IMR-90 (cell line): ENCODE data around the gene COTL1. TPM values are rescaled to one million over a fixed set of nuclear protein-coding genes. Genes with fewer than 3 reads are reported as not detected.

ENCODE experiments used
- ATAC-seq: fragments of 200-7000 bp; cut with Tn5 transposase; 2 replicates; pipeline ENCODE4 v1.9.1; 2020; ENCODE audit warnings: low read depth, mild to moderate bottlenecking, moderate library complexity
- BruUV-seq: library from RNA; stranded (reverse); fragments of 400-500 nt; replicated peaks from 2 replicates; lab custom pipeline; 2021; lab: Mats Ljungman, UMichigan
- CTCF ChIA-PET: fragments of 300-600 bp; formaldehyde crosslinking; extraction: SDS; loops from one replicate; lab custom pipeline; 2021; ENCODE audit warnings: antibody characterized with exemption; lab: Yijun Ruan, JAX
- POLR2A ChIA-PET: fragments of 300-600 bp; sonication (Branson Sonifier 250); formaldehyde crosslinking; loops from one replicate; lab custom pipeline; 2022; ENCODE audit warnings: antibody characterized with exemption; ENCODE audit not compliant: unreplicated experiment; lab: Charles Lee
- DNase-seq: peaks from one replicate; pipeline ENCODE4 v3.0.0; 2013
- H2AFZ ChIP-seq: replicated peaks from 2 replicates; pipeline ENCODE3; 2013; ENCODE audit warnings: low read length, mild to moderate bottlenecking; ENCODE audit not compliant: poor library complexity
- H2AK5ac ChIP-seq: 2 replicates; pipeline ENCODE4 v1.6.1; 2013; ENCODE audit warnings: low read depth, low read length, inconsistent platforms
- H2AK9ac ChIP-seq: replicated peaks from 2 replicates; pipeline ENCODE3; 2013; ENCODE audit warnings: mild to moderate bottlenecking, low read depth, low read length, moderate library complexity; ENCODE audit not compliant: poor library complexity
- H2BK120ac ChIP-seq: 2 replicates; pipeline ENCODE4 v1.6.1; 2013; ENCODE audit warnings: low read depth, low read length, inconsistent platforms
- H2BK15ac ChIP-seq: 3 replicates; pipeline ENCODE4 v1.6.1; 2013; ENCODE audit warnings: low read depth, low read length, inconsistent platforms
- H2BK20ac ChIP-seq: 2 replicates; pipeline ENCODE4 v1.6.1; 2013; ENCODE audit warnings: low read depth, mild to moderate bottlenecking, inconsistent platforms, low read length, moderate library complexity
- H2BK5ac ChIP-seq: 2 replicates; pipeline ENCODE4 v1.6.1; 2013; ENCODE audit warnings: mild to moderate bottlenecking, low read depth, low read length, inconsistent platforms; ENCODE audit not compliant: poor library complexity, severe bottlenecking
- H3K14ac ChIP-seq: replicated peaks from 2 replicates; pipeline ENCODE4 v1.6.1; 2013; ENCODE audit warnings: low read depth, low read length, inconsistent platforms
- H3K18ac ChIP-seq: 2 replicates; pipeline ENCODE4 v1.6.1; 2013; ENCODE audit warnings: low read depth, low read length, control low read depth
- H3K23ac ChIP-seq: 2 replicates; pipeline ENCODE4 v1.6.1; 2013; ENCODE audit warnings: low read depth, low read length, inconsistent platforms
- H3K27ac ChIP-seq: 2 replicates; pipeline ENCODE4 v1.5.1; 2013; ENCODE audit warnings: mild to moderate bottlenecking, control low read depth, low read length; ENCODE audit not compliant: insufficient read depth
- H3K27me3 ChIP-seq: 2 replicates; pipeline ENCODE4 v1.6.1; 2013; ENCODE audit warnings: low read length; ENCODE audit not compliant: control insufficient read depth, insufficient read depth
- H3K36me3 ChIP-seq: 2 replicates; pipeline ENCODE4 v1.6.1; 2013; ENCODE audit warnings: low read length, mixed read lengths; ENCODE audit not compliant: control insufficient read depth, insufficient read depth
- H3K4ac ChIP-seq: 2 replicates; pipeline ENCODE4 v1.6.1; 2013; ENCODE audit warnings: low read depth, low read length, inconsistent platforms
- H3K4me1 ChIP-seq: 2 replicates; pipeline ENCODE4 v1.6.1; 2013; ENCODE audit warnings: low read length, mixed read lengths; ENCODE audit not compliant: control insufficient read depth, insufficient read depth
- H3K4me2 ChIP-seq: 2 replicates; pipeline ENCODE4 v1.6.1; 2013; ENCODE audit warnings: low read depth, mild to moderate bottlenecking, control low read depth, low read length, moderate library complexity
- H3K4me3 ChIP-seq: 2 replicates; pipeline ENCODE4 v1.5.1; 2013; ENCODE audit warnings: low read depth, mild to moderate bottlenecking, control low read depth, low read length, moderate library complexity; ENCODE audit not compliant: insufficient read depth
- H3K56ac ChIP-seq: 2 replicates; pipeline ENCODE4 v1.6.1; 2013; ENCODE audit warnings: low read length, inconsistent platforms; ENCODE audit not compliant: insufficient read depth; ENCODE audit errors: extremely low read depth
- H3K79me1 ChIP-seq, 2 experiments: 2 replicates each; pipeline ENCODE4 v1.6.1; 2013; ENCODE audit warnings: low read length in 2 of 2, inconsistent platforms in 1 of 2, low read depth in 1 of 2
- H3K9ac ChIP-seq: 2 replicates; pipeline ENCODE4 v1.6.1; 2013; ENCODE audit warnings: low read depth, low read length, control low read depth
- H3K9me1 ChIP-seq: 2 replicates; pipeline ENCODE4 v1.6.1; 2013; ENCODE audit warnings: low read length, inconsistent platforms; ENCODE audit not compliant: insufficient read depth
- H3K9me3 ChIP-seq: 2 replicates; pipeline ENCODE4 v1.6.1; 2013; ENCODE audit warnings: low read length; ENCODE audit not compliant: control insufficient read depth, insufficient read depth
- H4K20me1 ChIP-seq: 2 replicates; pipeline ENCODE4 v1.6.1; 2013; ENCODE audit warnings: low read length, inconsistent platforms; ENCODE audit not compliant: insufficient read depth
- H4K5ac ChIP-seq: 2 replicates; pipeline ENCODE4 v1.6.1; 2013; ENCODE audit warnings: mild to moderate bottlenecking, low read depth, low read length, control low read depth
- H4K8ac ChIP-seq, 2 experiments: 2 replicates each; pipeline ENCODE4 v1.6.1; 2013; ENCODE audit warnings: low read depth in 2 of 2, low read length in 2 of 2, control low read depth in 1 of 2, inconsistent platforms in 1 of 2
- H4K91ac ChIP-seq: 2 replicates; pipeline ENCODE4 v1.6.1; 2013; ENCODE audit warnings: low read depth, low read length, inconsistent platforms; ENCODE audit not compliant: insufficient read depth
- POLR2A ChIP-seq: IDR thresholded peaks from 2 replicates; pipeline ENCODE4 v1.6.1; 2012; ENCODE audit warnings: mild to moderate bottlenecking, low read depth, low read length
- SMC3 ChIP-seq: fragments of 150-350 bp; IDR thresholded peaks from 2 replicates; pipeline ENCODE4 v1.6.1; 2016; ENCODE audit warnings: low read depth, mild to moderate bottlenecking, antibody characterized with exemption, low read length, moderate library complexity
- WGBS, 2 experiments: methylation state at CpG; one replicate each; pipeline versions ENCODE4 v1.1.5 to v1.1.7; 2013; ENCODE audit warnings: missing lambda C conversion rate in 2 of 2; ENCODE audit not compliant: insufficient read length in 1 of 2; ENCODE audit errors: extremely low coverage in 2 of 2; 5-methylcytosine and 5-hydroxymethylcytosine counted together
- dilution Hi-C: fragments of 300-500 bp; cut with HindIII; formaldehyde crosslinking; loops from one replicate; pipeline ENCODE4 v1.14.3; 2018; ENCODE audit warnings: low sequenced_read_pairs; ENCODE audit not compliant: unreplicated experiment
- in situ Hi-C: fragments of 300-500 bp; cut with MboI; formaldehyde crosslinking; loops from 3 replicates; pipeline ENCODE4 v1.14.3; 2019; ENCODE audit warnings: low sequenced_read_pairs, inconsistent platforms, mixed read lengths
- intact Hi-C: fragments of 100-400 bp; cut with micrococcal nuclease; formaldehyde crosslinking; loops from 2 replicates; pipeline ENCODE4 v1.10.0; 2022
- polyA plus RNA-seq, 3 experiments: library from polyadenylated mRNA; depleted of rRNA; stranded (reverse); fragments of >200 nt; gene quantifications; 2 replicates each; pipeline ENCODE4 v1.2.3, GENCODE V29; 2012; ENCODE audit warnings: low replicate concordance in 1 of 3
- total RNA-seq: library from RNA; depleted of rRNA; stranded (reverse); fragments of >200 nt; gene quantifications from 2 replicates; pipeline ENCODE4 v1.2.3, GENCODE V29; 2012

COTL1 gene
- total and polyA plus RNA-seq, 2 of the 4 experiments (the other 2 are of a cell fraction): 144 to 258 TPM

DNA sequence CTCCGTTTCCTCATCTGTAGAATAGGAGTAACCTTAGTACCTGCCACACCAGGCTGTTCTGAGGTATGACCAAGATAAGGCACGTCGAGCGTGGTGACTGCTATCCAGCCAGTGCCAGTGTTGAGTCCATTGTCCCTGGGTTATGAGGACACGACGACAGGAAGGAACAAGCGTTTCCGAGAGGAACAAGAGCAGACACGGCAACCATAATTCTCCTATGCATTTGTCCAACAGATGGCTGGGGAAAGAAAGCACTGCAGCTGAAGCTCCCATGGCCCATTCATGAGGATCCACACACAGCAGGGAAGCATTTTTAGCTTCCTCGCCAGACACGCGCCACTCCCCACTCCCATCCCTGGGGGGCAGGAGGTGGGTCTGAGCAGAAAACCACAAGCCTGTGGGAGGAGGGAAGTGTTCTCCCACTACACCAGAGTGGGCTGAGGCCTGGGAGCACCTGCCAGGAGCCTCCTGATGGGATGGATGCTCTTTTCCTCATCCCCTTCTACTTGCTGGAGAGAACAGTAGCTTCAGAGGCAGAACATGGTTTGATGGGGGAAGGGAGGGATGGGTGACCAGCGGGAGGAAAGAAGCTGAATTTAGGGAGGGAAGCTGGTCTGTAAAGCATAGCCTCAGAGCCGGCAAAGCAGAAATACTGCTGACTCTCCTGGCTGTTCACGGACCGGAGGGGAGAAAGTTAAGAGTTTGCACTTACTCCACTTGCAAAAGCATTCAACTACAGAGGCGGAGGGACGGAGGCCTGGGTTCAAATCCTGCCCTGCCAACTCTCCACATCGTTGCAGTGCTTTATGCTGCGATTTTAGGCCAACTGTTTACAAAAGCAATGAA, 2.7 kb downstream of the COTL1 start:
- H4K20me1 ChIP-seq: peaks cover 77% of the 10 kb centered on the region
- peaks cover 9 to 70% of the 10 kb centered on the region in 2 experiments for H3K79me1 ChIP-seq
- POLR2A ChIA-PET: no interaction called here
- H3K27me3 ChIP-seq: no peaks in the 10 kb centered on the region
- H4K91ac ChIP-seq: no peak overlapping the region
- peak overlapping the region; percentile 21 for H2BK5ac ChIP-seq
- no peak overlapping the region for H4K8ac ChIP-seq
- no TSS peak for BruUV-seq
- H2AK9ac ChIP-seq: no peak overlapping the region
- H3K9ac ChIP-seq: peak overlapping the region; percentile 19
- H2AK5ac ChIP-seq: peak overlapping the region; percentile 49
- TF ChIP-seq POLR2A (0 out of 2 replicates have a peak, but pooled peaks have one; percentile 14), SMC3 (no peak)
- H3K9me3 ChIP-seq: no peaks in the 10 kb centered on the region
- ATAC-seq (no peak), DNase-seq (no peak)
- H3K36me3 ChIP-seq: peaks cover 29% of the 10 kb centered on the region
- CTCF ChIA-PET: no interaction called here
- no peak overlapping the region for H3K56ac ChIP-seq
- no peak overlapping the region for H2BK120ac ChIP-seq
- no peak overlapping the region for H2AFZ ChIP-seq
- H4K5ac ChIP-seq: no peak overlapping the region
- peaks cover 31% of the 10 kb centered on the region for H3K4me1 ChIP-seq
- H2BK20ac ChIP-seq: no peak overlapping the region
- H3K9me1 ChIP-seq: peaks cover 38% of the 10 kb centered on the region
- peak overlapping the region; percentile 74 for H3K14ac ChIP-seq
- 0 out of 2 replicates have a peak overlapping the region, but pooled peaks have one; percentile 8 for H3K4me3 ChIP-seq
- no peak overlapping the region for H2BK15ac ChIP-seq
- no peak overlapping the region for H3K18ac ChIP-seq
- H3K27ac ChIP-seq: peak overlapping the region; percentile 14
- H3K4ac ChIP-seq: peak overlapping the region; percentile 3; the same call in 1 of the 2 replicates
- dilution Hi-C loops: no loop called here
- peak overlapping the region; percentile 61 for H3K23ac ChIP-seq
- in situ Hi-C loops: no loop called here
- WGBS, 2 experiments: 88% methylated on average over 4 of the region's 20 CpGs; no CpG with 5 or more reads in 1 of the 2 experiments
- intact Hi-C loops: loop anchor here (5.0 to 10.0 kb wide), 2 partner anchors 48 to 320 kb away; partner anchors contain the start of gene WFDC1
- H3K4me2 ChIP-seq: peak overlapping the region; percentile 96
